WERI-Rb-1 (cell line): Measurements from ENCODE around the gene DNAH7.

Experiments used
- DNase-seq: peaks from one replicate; pipeline ENCODE4 v3.0.0-alpha.2; 2020
- H3K27ac ChIP-seq: fragments of 250-450 bp; sonication (Bioruptor Pico); 2 replicates; pipeline ENCODE4 v1.5.1; 2020; ENCODE audit warnings: mild to moderate bottlenecking, moderate library complexity
- H3K27me3 ChIP-seq: fragments of 250-450 bp; sonication (Bioruptor Pico); 2 replicates; pipeline ENCODE4 v1.5.1; 2021; ENCODE audit warnings: mild to moderate bottlenecking, low read depth, moderate library complexity; ENCODE audit not compliant: insufficient read depth, severe bottlenecking
- H3K36me3 ChIP-seq: fragments of 250-450 bp; sonication (Bioruptor Pico); 2 replicates; pipeline ENCODE4 v1.5.1; 2020; ENCODE audit warnings: mild to moderate bottlenecking, moderate library complexity
- H3K4me3 ChIP-seq: 2 replicates; pipeline ENCODE4 v1.5.1; 2011; ENCODE audit warnings: low read depth, mild to moderate bottlenecking, control low read depth, low read length
- H3K9me3 ChIP-seq: fragments of 250-450 bp; sonication (Bioruptor Pico); 2 replicates; pipeline ENCODE4 v1.5.1; 2021; ENCODE audit warnings: mild to moderate bottlenecking, moderate library complexity; ENCODE audit not compliant: severe bottlenecking
- TF ChIP-seq, protein P1 (sequence below): IDR thresholded peaks from 2 replicates; pipeline ENCODE4 v1.5.1; 2011; ENCODE audit warnings: low read depth, mild to moderate bottlenecking, control low read depth, inconsistent platforms, low read length

DNAH7 gene

DNA sequence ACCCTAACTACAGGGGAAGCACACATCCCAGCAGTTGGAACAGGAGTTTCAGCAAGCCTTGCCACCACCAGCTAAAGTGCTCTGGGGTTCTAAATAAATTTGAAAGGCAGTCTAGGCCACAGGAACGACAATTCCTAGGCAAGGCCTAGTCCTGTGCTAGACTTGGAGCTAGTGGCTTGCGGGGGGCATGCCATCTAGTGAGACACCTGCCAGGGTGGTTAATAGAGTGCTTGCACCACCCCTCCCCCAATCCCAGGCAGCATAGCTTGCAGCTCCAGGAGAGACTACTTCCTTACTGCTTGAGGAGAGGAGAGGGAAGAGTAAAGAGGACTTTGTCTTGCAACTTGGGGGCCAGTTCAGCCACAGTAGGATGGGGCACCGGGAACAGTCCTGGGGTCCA is 309.8 kb downstream of the DNAH7 start:
- Histone ChIP-seq H3K9me3 (no peaks in the 10 kb centered on the region), H3K36me3 (no peaks in the 10 kb centered on the region), H3K27me3 (no peaks in the 10 kb centered on the region), H3K27ac (no peak overlapping the region), H3K4me3 (no peak overlapping the region)
- TF ChIP-seq, protein P1, sequence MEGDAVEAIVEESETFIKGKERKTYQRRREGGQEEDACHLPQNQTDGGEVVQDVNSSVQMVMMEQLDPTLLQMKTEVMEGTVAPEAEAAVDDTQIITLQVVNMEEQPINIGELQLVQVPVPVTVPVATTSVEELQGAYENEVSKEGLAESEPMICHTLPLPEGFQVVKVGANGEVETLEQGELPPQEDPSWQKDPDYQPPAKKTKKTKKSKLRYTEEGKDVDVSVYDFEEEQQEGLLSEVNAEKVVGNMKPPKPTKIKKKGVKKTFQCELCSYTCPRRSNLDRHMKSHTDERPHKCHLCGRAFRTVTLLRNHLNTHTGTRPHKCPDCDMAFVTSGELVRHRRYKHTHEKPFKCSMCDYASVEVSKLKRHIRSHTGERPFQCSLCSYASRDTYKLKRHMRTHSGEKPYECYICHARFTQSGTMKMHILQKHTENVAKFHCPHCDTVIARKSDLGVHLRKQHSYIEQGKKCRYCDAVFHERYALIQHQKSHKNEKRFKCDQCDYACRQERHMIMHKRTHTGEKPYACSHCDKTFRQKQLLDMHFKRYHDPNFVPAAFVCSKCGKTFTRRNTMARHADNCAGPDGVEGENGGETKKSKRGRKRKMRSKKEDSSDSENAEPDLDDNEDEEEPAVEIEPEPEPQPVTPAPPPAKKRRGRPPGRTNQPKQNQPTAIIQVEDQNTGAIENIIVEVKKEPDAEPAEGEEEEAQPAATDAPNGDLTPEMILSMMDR, result no peak
- no peak for DNase-seq

GRCh38 chr2:195756218-195756942 is 312.3 kb downstream of the DNAH7 start:
- DNase-seq, result no peak
- H3K9me3 ChIP-seq, result no peaks in the 10 kb centered on the region
- TF ChIP-seq, protein P1, result no peak
- no peak overlapping the region for H3K27ac ChIP-seq
- H3K36me3 ChIP-seq, result no peaks in the 10 kb centered on the region
- H3K4me3 ChIP-seq, result no peak overlapping the region
- H3K27me3 ChIP-seq, result no peaks in the 10 kb centered on the region

- H3K27me3 ChIP-seq, result no peaks in the 10 kb centered on the region
- no peak overlapping the region for H3K4me3 ChIP-seq
- no peaks in the 10 kb centered on the region for H3K9me3 ChIP-seq
- no peaks in the 10 kb centered on the region; the same call in 1 of the 2 replicates for H3K36me3 ChIP-seq
- H3K27ac ChIP-seq, result no peak overlapping the region
- no peak for DNase-seq
- TF ChIP-seq, protein P1, result no peak
Observed at GRCh38 chr2:195741191-195741590, 327.4 kb downstream of the DNAH7 start.

GRCh38 chr2:195737511-195738325 is 330.9 kb downstream of the DNAH7 start:
- TF ChIP-seq, protein P1, result no peak
- no peak overlapping the region for H3K4me3 ChIP-seq
- no peaks in the 10 kb centered on the region for H3K9me3 ChIP-seq
- DNase-seq, result no peak
- H3K36me3 ChIP-seq, result peaks cover 4% of the 10 kb centered on the region
- H3K27me3 ChIP-seq, result no peaks in the 10 kb centered on the region
- no peak overlapping the region for H3K27ac ChIP-seq

- TF ChIP-seq, protein P1, result no peak
- H3K27me3 ChIP-seq, result no peaks in the 10 kb centered on the region
- H3K4me3 ChIP-seq, result no peak overlapping the region
- H3K9me3 ChIP-seq, result no peaks in the 10 kb centered on the region
- peaks cover 18% of the 10 kb centered on the region for H3K36me3 ChIP-seq
- no peak overlapping the region for H3K27ac ChIP-seq
- DNase-seq, result no peak
Observed at GRCh38 chr2:195735347-195735746, 333.3 kb downstream of the DNAH7 start.
